ENCODE results near the gene ZNF214.
"Not testable (repeated sequence)": the region's sequence is repeated elsewhere in the genome, so short reads cannot be mapped to it uniquely, and the experiment has no call there.

The ZNF214 gene

DNA sequence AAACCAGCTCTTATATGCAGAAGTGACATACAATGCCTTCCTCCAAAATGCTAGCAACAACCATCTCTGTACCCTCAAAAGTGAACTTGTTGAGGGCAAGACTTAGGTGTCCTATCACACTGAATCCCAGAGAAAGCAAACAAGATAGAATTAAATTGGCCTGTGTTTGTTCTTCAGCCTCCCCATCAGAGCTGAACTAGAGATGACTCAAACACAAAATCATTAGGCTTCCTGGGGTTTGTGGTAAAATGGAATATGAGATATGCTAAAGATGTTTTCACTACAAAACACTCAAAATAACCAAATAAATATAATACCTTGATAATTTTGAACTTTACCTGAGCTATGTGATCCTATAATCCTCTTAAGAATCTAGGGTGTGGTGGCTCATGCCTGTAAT lies 31.6 kb downstream of the ZNF214 start:
- DNase-seq (ENCODE audit: low spot score), result no peak

DNA sequence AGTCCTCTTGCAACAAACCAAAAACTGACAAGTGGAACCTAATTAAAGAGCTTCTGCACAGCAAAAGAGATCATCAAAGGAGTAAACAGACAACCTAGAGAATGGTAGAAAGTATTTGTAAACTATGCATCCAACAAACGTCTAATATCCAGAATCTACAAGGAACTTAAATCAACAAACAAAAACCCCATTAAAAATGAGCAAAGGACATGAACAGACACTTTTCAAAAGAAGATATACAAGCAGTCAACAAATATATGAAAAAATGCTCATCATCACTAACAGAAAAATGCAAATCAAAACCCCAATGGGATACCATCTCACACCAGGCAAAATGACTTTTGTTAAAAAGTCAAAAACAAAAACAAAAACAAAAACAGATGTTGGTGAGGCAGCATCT lies 33.7 kb downstream of the ZNF214 start:
- DNase-seq (ENCODE audit: low spot score), result no peak

DNA sequence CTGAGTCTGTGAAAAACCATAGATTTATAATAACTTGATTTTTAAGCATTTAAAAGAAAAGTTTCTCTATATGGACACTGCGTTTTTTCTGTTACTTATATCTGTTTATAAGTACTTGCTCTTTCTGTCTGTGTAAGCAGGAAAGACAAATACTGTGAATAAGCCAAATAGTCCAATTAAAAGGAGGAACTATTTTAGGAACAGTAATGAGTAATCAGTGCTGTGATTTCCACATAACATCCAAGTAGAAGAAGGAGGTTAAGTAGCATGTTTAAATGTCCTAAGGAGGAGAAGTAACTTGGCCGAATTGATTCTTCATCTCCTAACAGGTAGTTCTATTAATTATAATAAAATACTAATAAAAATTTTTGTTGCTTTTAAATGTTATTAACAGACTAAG lies 40.8 kb downstream of the ZNF214 start:
- DNase-seq (ENCODE audit: low spot score), result no peak

DNA sequence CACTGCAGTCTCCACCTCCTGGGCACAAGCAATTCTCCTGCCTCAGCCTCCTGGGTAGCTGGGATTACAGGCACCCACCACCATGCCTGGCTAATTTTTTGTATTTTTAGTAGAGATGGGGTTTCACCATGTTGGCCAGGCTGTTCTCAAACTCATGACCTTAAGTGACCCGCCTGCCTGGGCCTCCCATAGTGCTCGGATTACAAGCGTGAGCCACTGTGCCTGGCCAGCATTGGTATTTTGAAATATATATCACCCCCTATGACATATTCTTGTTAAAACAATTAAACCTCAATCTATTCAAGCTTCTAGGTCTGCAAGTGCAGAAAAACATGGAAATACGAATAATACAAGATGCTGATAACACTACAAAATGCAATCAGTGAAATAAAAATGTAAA lies 50.3 kb downstream of the ZNF214 start:
- DNase-seq (ENCODE audit: low spot score), result not testable (repeated sequence)

DNA sequence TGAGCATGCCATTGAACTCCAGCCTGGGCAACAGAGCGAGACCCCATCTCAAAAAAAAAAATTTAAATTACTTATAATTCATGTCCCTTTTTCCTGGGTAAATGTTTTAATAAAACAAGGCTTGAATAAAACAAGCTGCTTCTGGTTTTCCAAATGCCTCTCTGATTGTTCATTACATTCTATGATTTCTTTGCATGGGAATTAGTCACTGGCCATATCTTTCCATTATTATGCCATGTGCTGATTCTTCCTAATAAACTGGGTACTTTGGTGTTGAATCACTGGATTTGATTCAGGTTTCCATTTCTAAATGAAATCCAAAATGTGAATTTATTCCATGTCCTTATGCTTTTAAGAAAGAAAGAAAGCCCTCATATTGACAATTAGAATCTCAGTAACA lies 51.3 kb downstream of the ZNF214 start:
- DNase-seq (ENCODE audit: low spot score), result no peak

- DNase-seq (ENCODE audit: low spot score), result no peak
Measured at GRCh38 chr11:6962673-6963072, 57.5 kb downstream of the ZNF214 start.

DNA sequence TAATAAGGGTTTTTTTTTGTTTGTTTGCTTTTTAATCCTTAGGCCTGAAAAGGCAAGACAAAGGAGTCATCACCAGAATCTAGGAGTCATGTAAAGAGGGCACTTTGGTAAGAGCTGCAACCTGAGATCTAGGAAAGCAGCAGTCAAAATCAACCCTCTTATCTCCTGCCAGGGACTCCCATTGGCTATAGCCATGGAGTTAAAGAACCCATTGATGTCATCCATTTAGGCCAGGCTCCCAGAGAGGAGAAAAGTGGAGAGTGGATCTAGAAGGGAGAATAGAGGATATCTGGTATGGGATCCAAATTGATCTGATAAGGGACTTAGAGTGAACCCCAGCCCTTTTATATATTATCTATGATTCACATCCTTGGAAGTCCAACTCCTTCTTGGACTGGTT lies 58.0 kb downstream of the ZNF214 start:
- DNase-seq (ENCODE audit: low spot score), result no peak

- not testable (repeated sequence) for DNase-seq (ENCODE audit: low spot score)
Measured at GRCh38 chr11:6954248-6954647, 65.9 kb downstream of the ZNF214 start.
